ENCODE measurements around the gene ADAMTSL4.

- TF ChIP-seq CTCF (conservative IDR thresholded peaks at IDR 0.05; ENCODE audit: low read depth, low read length) (no peak), EZH2 (IDR thresholded peaks at IDR 0.05; ENCODE audit: low read length, unreplicated experiment) (no peak), EZH2phosphoT487 (IDR thresholded peaks at IDR 0.05; ENCODE audit: borderline replicate concordance, low read length) (no peak)
These were observed 930 bp upstream of the ADAMTSL4 start for GRCh38 chr1:150548324-150548631.

All from PC-3 (cell line).